Measurements from ENCODE around the gene EN2.

EN2 gene

DNA sequence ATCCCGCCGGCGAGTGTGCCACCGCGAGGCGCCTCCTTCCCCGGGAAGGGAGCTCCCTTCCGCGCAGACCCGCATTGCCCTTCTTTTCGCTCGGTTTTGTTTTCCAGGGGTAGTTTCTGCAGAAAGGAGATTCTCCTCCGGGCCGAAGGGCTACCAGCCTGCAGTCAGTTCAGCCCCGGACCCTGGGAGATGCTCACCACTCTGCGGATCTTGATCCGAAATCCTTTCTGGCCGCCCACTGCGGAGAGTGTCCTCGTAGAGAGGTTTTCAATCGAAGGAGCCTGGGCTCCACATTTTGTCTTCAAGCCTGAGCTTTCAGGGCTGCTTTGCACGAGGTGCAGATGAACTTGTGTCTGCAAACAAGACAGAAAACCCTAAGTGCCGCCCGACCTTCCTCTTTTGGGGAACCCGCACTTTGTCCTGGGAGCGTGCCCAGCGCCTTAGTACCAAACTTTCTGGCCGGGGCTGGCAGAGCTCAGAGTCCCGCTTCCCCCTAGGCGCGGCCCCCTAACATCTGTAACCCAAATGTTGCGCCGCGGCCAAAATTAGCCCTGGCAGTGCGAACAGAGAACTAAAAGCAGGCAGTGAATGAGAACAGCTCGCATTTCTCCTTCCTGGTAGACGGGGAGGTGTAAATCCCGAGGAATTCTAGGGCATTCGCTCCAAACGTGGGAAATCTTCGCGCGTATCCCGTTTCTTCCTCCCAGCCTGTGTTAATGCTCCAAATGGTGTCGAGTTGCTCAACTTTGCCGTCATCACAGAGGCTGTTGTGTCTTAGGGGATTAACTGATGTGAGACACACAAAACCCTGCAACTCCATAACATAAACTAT, 6.7 kb upstream of the EN2 start:
- no peak for DNase-seq (ENCODE audit: low read depth)

DNA sequence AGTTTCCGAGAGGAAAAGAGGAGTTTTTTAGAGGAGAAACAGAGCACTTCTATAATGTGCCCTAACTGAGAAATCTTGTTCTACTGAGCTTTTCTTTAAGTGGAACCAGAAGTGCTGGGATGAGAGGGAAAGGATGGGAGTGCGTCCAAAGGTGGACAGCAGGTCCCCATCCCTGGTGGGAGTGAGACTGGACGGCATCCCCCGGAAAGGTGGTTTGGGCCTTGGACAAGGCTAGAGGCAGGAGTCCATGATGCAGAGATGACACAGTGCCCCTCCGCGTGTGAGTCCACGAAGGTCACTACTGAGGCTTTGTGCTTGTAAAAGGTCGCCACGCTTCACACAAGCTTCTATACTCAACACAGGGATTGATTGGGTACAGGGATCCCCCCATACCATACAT, 6.1 kb upstream of the EN2 start:
- DNase-seq (ENCODE audit: low read depth) = no peak

DNA sequence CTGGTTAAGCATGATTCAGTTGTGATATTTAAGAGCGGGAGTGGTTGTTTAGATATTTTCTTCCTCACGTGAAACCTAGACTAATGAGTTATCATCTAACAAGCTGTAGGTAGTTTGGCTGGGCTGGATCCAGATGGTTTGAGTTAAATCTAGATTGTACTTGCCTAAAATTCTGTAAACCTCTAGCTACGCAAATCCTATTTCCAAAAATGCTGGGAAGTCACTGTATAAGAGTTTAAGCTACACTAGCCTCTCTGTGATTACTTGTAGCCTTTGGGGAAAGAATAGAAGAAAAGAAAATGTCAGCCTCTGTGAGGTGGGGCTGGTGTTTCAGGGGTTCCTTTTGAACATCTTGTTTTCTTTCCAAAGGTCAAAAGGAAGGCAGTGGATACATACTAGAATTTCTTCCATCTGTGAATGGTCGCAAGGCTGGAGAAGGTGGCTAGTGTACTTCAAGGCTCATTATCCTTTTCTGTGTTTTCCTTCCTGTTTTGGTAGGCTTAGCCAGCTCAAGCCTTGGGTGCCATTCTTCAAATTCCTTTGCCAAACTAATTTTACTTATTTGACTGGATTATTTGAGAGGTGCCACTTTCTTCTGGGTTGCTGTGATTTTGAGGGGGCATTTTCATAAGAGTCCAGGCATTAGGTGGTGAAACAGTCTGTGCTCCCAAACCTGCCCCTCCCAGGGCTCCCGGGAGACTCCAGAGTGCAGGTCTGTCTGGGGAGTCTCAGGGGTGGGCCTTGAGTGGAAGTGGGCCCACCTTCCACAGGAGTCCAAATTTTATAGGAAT, 5.2 kb upstream of the EN2 start:
- no peak for DNase-seq (ENCODE audit: low read depth)

DNA sequence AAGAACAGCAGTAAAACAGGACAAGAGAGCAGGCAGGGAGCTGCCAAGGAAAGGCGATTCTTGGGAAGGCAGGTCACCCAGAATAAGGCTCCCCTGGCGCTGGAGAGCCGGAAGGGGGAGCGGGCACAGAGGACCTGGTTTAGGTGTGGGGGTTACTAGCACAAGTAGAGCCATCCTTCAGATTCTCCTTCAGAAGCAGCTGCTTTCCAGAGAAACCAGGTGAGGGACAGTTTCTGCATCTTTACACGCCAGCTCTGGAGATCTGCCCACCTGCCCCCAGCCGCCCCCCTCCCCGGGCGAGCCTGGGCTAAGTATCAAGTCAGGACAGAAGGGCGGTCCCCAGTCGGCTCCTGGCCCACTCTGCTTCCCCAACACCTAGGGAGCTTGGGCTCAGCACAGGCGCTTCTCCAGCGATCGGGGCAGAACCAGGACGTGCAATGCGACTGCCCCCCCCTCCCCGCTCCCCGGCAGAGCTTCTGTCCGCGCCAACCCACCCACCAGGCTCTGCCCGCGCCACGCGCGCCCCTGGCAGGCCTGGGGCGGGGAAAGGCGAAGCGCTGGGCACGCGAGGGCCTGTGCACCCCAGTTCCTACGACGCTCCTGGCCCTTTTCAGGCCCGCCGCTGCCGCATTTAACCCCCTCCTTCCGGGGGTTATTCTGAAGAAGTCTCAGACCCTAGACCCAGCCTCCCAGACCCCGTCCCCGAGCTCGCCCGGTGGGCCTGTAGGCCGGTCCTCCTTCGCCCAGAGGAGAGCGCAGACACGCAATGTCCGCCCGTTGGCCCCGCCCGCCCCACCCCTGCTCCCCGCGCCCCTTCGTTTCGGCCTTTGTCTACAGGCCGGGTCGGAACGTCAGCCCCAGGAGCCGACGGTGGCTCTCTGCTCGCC, 4.4 kb upstream of the EN2 start:
- DNase-seq (ENCODE audit: low read depth) = no peak

DNA sequence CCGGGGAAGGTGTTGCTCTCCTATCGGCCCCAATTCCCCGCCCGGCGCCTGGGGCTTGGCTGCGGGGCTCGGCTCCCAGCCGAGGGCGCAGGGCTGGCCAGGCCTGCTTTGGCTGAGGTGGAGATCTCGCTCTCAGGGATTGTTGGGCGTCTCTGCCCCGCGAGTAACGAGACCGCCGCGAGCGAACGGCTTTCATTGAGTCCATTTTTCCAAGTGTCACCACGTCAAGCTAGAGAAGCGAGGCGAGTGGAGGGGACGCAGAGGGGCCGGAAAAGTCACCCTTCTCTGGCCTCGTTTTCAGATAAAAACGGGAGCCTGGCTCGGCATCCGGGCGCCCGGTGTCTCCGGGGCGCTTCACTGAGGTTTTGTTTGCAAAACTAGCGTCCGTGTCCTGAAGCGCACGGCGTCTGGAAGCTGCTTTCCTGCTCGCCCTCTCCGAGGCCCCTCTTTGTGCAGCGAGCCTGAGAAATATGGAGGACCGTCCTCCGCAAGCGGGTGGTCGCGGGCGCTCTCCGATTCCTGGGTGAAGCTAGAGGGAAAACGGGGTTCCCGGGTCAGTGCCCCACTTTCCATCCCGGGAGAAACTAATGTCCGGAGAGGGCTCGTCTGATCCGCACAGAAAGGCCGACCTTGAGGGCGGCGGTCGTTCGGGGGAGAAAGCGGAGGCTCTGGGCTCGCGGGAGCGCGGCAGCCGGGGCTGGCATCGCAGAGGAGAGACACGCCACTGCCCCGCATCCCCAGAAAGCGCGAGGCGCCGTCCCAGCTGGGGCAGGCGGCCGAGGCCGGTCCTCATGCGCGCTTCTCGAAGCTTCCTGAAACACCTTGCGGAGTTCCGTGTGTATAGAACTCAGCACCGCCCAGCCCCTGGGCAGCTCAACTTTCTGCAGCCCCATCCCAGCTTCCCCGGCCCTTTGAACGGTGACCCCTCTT, 3.5 kb upstream of the EN2 start:
- DNase-seq (ENCODE audit: low read depth) = no peak

DNA sequence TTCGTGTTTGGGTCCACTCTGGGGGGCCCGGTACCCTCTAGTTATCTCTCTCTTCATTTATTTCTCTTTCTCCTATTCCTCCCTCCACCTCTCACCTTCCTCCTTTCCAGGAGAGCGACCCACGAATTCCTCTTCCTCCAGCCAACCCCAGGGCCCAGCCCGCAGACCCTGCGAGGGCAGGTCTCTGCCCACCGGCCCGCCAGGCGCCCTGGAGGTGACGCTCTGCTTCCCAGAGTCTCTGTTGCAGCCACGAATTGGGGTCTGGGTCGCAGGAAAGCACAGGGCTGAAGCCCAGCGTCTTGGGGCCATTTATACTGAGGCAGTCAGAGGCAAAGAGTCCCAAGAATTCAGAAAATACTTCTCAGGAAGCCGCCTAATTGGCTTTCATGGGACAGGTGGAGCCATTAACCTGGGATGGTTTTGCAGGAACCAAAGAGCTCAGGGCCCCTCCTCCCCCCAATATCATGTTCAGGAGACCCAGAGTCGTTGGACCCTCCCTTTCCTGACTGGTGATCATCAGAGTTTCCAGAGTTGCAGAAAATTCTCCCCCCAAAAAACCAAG, 2.7 kb upstream of the EN2 start:
- no peak for DNase-seq (ENCODE audit: low read depth)

DNA sequence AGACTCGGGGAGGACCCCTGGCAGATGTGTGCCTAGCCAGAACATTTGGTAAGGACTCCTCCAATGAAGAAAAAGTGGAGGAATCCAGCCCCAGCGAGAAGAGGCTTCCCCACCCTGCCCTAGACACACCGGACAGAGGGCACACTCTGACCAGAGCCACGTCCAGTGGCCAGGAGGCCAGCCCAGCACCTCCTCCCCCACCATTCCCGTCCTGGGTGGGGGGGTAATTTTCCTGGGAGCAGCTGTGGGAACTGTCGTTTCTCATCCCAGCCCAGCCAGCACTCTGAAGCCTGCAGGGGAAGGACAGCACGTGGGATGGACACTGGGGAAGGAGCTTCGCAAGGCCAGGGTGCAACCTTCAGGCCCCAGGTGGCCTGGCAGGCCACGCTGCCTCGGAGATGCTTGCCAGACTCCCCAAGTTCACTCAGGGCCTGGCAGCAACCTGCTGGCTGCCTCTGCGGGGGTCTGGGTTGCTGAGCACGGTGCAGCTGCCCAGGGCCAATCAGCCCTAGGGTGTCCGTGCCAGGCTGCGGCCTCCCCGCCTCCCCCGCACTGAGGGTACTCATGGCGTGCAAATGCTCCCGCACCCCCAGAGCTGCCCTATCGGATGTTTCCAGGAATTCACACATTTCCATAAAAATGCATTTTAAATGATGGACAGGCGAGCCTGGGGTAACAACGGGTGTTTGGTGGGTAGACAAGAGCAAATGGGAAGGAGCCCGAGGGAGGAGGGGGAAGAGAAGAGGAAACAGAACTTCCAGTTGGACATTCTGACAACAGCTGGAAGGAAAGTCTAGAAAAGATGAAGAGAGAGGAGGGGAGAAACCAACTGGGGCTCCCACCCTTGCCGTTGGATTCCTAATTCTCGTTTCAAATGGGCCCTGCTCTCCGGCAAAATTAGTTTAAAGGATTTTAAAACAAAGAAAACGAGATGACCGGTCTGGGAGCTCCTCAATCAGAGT, 1.9 kb upstream of the EN2 start:
- DNase-seq (ENCODE audit: low read depth) = no peak

DNA sequence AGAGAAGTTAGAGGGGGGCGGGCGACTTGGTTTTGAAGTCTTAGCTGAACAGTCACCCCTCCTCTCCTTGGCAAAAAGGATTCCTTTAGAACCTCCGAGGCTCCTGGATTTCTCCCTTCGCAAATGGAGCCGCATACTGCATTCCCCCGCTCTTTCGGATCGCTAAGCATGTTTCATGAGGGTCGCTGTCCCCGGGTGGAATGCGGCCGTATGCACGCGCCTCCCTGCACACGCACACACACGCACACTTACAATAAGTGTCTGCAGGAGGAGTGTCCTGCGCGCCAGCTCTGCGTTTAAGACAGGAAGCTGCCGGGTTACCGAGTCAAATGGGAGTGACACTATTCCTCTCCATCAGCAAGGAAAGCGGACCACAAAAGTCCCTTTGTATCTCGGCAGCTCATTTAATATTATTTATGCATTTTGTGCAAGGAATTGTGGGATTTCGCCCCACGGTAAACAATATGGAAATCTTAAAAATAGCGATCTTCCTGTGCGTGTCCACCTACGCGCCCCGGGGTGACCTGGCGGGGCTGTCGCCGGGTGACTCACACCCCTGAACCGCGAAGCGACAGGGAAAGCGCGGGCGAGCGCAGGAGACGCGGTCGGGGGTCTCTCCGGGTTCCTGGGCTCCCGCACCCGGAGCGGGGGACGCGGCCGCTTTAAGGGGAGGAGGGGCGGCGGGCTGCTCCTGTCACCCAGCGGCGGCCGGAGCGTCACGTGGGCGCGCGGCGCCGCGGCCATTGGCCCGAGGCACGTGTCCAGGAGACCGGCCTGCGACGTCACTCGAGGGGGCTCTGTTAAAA, 988 bp upstream of the EN2 start:
- peak; percentile 20 for DNase-seq (ENCODE audit: low read depth)

DNA sequence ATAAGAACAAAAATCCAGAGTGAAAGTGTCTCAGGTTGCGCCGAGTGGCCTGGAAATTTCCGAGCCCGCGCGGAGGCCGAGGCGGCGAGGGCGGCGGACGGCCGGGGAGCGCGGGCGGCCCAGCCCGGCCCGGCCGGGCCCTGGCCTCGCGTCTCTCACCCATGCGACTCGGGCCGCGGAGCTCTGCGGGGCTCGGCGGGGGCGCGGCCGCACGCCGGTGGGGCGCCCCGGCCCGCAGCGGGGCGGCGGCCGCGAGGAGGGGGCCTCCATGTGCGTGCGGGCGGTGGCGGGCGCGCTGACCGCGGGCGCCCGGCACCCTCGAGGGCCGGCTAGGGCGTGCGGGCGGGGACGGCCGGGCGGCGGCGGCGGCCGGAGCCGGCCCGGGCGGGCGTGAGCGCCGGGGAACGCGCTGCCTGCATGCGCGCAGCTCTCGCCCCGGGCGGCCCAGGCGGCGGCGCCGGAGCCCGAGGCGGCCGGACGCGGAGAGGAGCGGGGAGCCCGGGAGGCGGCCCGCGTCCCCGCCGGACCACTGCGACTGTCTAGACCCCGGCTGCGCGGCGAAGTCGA, 302 bp upstream of the EN2 start:
- DNase-seq (ENCODE audit: low read depth) = no peak

DNA sequence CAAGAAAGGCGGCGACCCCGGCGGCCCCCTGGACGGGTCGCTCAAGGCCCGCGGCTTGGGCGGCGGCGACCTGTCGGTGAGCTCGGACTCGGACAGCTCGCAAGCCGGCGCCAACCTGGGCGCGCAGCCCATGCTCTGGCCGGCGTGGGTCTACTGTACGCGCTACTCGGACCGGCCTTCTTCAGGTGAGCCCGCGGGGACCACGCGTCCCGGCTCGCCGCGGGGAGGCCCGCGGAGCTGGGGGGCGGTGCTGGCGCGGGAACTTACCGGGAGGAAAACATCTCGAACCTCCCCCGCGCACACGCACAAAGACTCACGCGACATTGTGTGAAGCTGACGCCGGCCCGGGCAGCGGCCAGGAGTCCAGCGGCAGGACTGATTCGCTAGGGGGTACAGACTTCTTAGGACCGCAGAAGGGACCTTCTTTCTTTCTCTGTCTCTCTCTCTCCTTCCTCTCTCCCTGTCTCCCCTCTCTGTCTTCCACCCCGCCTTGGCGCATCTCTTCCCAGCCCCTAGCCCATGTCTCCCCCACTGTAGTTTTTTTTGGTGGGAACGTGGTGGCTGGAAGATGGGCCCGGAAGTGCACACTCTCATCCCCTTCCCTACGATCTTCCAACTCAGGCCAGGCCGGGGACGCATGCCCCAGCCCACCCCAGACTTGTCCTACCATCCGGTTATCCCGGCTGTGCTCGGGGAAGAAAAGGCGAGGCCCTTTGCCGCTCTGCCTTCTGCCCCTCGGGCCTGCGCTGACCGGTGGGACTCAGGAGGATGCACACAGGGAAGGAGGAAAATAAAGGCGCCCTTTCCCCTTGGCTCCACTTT, 1.2 kb downstream of the EN2 start:
- no peak for DNase-seq (ENCODE audit: low read depth)

DNA sequence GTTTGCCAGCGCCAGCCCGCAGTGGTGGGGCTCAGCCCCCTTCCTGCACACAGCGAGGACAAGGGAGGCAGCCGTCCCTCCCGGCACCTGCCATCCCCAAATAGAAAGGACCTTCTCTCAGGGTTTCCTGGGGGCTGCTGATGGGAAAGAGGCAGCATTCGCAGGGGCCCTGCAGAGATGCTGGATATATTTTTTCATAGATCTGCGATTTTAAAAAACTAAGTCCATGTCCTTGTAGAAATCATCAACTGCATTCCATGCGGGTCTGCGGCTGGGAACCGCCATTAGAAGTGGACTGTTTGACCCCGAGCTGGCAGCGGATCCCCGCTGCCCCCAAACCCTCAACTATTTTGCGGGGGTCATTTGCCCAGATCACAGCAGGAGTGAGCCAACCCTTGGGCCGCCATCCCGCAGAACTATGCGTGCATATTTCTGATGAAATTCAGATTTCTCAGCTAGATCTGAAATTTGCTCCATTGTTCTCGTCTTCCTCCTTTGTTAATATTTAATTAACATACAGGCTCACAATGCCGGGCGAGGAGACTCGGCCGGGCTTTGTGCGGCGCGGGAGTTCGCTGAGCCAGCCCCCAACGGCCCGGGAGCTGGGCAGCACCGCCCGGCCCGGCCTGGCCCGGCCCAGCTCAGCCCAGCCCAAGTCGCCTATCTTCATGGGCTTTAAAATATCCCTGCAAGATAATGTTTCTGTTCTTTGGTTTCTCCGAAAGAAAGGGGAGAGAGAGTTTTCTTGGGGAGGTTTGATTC, 2.0 kb downstream of the EN2 start:
- DNase-seq (ENCODE audit: low read depth) = no peak

DNA sequence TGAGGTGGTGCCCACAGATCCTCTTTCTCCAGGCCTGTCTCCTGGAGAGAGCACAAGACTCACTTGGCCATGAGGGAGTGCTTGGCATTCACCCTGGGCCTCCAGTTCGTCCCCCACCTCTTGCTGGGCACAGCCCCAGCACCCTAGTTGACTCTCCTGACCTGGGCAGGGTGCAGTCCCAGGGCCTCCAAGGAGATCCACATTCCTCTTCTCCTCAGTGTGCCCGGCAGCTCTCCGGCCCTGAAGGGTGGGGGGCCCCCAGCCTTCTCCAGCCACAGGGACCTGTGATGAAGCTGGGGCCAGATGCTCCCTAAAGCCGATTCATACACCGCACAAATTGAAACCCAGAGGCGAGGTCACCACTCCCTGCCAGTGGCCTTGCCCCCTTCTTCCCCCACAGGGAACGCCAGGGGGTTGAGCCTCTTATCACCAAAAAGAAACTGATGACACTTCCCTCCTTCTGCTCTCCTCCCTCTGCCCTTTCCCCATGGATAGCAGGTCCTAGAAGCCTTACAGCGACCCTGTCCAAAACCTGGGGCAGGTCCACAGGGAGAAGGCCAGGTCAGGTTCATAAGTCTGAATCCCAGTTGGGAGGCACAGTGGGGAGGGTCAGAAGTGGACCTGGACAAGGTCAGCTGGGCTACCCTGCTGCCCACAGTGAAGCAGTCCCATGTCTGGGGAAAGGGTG, 3.1 kb downstream of the EN2 start:
- no peak for DNase-seq (ENCODE audit: low read depth)

DNA sequence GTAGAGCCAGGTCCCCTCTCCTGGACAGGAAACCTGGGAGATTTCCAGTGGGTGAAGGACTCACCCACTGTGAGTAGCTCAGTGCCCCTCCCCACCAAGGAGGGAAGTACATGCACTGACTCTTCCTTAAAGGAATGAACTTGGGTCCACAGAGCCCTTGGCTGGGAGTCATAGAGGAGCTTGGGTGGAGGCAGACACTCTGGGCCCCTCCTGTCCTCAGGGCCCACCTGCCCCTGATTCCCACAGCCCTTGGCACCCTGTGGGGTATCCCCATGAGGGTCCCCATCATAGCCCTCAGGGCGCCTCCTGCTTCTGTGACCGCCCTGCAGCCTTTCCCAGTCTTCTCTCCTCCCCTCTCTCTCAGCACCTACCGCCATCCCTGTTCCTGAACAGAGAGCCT, 3.7 kb downstream of the EN2 start:
- DNase-seq (ENCODE audit: low read depth) = no peak

DNA sequence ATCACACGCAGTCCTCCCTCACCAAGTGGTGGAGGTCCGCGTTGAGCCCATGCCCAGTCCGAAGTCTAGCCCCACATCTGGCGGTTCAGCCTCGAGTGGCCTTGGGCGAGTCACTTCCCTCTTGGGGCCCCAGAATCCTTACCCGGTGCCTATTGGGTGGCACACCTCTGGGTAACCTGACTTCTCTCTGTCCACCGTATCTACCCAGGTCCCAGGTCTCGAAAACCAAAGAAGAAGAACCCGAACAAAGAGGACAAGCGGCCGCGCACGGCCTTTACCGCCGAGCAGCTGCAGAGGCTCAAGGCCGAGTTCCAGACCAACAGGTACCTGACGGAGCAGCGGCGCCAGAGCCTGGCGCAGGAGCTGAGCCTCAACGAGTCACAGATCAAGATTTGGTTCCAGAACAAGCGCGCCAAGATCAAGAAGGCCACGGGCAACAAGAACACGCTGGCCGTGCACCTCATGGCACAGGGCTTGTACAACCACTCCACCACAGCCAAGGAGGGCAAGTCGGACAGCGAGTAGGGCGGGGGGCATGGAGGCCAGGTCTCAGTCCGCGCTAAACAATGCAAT, 4.3 kb downstream of the EN2 start:
- DNase-seq (ENCODE audit: low read depth) = no peak

DNA sequence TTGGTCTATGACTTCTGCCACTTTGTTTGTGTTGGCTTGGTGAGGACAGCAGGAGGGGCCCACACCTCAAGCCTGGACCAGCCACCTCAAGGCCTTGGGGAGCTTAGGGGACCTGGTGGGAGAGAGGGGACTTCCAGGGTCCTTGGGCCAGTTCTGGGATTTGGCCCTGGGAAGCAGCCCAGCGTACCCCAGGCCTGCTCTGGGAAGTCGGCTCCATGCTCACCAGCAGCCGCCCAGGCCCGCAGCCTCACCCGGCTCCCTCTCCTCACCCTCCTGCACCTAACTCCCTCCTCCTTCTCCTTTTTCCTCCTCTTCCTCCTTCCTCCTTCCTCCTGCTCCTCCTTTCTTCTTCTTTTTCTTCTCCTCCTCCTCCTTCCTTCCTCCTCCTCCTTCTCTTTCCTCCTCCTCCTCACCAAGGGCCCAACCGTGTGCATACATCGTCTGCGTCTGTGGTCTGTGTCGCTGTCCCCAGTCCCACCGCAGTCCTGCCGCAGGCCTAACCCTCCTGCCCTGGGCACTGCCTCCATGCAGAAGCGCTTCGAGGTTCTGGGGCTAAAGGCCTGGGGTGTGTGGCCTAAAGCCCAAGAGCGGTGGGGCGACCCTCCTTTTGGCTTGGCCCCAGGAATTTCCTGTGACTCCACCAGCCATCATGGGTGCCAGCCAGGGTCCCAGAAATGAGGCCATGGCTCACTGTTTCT, 5.3 kb downstream of the EN2 start:
- DNase-seq (ENCODE audit: low read depth) = no peak

Measured in amniotic epithelial cell (primary cell).